ENCODE results near the gene DSCAM.

DNA sequence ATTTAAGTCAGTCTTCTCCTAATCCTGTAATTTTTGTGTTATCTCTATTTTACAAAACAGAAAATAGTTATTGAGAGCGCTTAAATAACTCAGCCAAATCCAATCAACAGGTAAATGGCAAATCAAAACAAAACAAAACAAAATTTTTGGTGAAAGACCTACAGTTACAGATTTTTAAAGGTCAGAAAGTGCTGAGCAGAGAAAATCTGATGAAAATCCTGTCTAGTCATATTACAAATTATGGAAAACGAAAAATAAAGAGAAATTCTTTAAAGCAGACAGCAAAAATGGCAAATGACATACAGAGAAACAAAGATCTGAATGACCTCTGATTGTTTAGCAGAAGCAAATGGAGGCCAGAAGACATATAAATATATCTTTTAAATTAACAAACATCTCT is 497.4 kb downstream of the DSCAM start:
- TF ChIP-seq, protein P1, sequence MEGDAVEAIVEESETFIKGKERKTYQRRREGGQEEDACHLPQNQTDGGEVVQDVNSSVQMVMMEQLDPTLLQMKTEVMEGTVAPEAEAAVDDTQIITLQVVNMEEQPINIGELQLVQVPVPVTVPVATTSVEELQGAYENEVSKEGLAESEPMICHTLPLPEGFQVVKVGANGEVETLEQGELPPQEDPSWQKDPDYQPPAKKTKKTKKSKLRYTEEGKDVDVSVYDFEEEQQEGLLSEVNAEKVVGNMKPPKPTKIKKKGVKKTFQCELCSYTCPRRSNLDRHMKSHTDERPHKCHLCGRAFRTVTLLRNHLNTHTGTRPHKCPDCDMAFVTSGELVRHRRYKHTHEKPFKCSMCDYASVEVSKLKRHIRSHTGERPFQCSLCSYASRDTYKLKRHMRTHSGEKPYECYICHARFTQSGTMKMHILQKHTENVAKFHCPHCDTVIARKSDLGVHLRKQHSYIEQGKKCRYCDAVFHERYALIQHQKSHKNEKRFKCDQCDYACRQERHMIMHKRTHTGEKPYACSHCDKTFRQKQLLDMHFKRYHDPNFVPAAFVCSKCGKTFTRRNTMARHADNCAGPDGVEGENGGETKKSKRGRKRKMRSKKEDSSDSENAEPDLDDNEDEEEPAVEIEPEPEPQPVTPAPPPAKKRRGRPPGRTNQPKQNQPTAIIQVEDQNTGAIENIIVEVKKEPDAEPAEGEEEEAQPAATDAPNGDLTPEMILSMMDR (IDR thresholded peaks at IDR 0.05; ENCODE audit: low read length), result no peak
- no peak for TF ChIP-seq EZH2 (IDR thresholded peaks at IDR 0.05; ENCODE audit: borderline replicate concordance, low read length)

Measured in OCI-LY1 (cell line).